ENCODE measurements around the gene CATSPER3.

DNA sequence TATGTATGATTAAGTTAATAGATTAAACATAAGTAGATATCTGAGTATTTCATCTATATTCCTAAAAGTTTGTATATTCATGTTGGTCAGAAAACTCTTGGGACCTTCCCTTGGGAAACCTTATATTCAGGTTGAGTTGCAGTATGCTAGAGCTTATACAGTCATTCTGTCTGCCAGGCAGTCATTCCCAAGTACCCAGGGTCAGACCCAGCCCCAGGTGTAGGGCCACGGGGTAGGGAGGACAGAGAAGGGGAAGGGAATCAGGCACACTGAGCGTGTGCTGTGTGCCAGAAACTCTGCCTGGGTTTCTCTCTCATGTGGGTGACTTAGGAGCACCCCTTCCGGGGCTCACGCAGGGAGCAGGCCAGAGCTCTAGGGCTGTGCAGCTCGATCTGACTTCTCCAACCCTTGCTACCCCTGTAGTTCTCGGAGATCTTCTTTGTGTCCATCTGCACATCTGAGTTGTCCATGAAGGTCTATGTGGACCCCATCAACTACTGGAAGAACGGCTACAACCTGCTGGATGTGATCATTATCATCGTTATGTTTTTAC lies 28.2 kb downstream of the CATSPER3 start:
- no peak for TF ChIP-seq EZH2 (IDR thresholded peaks at IDR 0.05)
- no peak for TF ChIP-seq FOXP2 (optimal IDR thresholded peaks at IDR 0.05; ENCODE audit: control extremely low read depth, extremely low read length, insufficient read depth)
- no peak for TF ChIP-seq POLR2AphosphoS5 (IDR thresholded peaks at IDR 0.05; ENCODE audit: borderline replicate concordance, low read depth, low read length)
